ENCODE measurements around the gene ROMO1. TPM values are rescaled to one million over a fixed set of nuclear protein-coding genes. Genes with fewer than 3 reads are reported as not detected.

The ROMO1 gene
- total and polyA plus RNA-seq, 2 experiments from 2014 or later, result 152 to 881 TPM

DNA sequence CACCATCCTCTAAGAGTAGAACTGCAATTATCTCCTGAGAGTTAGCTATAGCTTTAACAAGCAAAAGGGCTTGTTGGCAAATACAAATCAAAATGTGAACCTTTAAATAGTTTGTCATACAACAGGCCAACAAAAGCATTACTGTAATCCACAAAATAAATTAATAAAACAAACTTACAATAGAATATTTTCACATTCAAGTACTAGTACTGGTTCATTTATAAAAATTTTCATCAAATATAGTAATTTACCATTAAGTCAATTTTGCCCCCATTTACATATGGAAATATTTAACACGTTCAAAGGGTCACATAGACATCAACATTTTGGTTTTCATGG, 33.4 kb downstream of the ROMO1 start:
- Mint-ChIP-seq H3K27ac (no peak overlapping the region), H3K27me3 (ENCODE audit: insufficient read depth, low read depth, poor library complexity) (peaks cover 1% of the 10 kb centered on the region), H3K4me3 (no peak overlapping the region), H3K9me3 (no peaks in the 10 kb centered on the region; the same call in 2 of the 3 replicates), H3K4me1 (peaks cover 5% of the 10 kb centered on the region), H3K36me3 (ENCODE audit: low read depth) (peaks cover 98% of the 10 kb centered on the region)
- H3K4me2 ChIP-seq, result no peak overlapping the region
- H3K36me3 ChIP-seq (ENCODE audit: insufficient read depth), result peaks cover 92% of the 10 kb centered on the region
- H3K9me2 ChIP-seq (ENCODE audit: insufficient read depth), result no peaks in the 10 kb centered on the region
- DNase-seq (ENCODE audit: low spot score) (no peak), ATAC-seq (no peak)
- no peak for TF ChIP-seq JUNB (IDR thresholded peaks at IDR 0.05; ENCODE audit: unreplicated experiment)
- no peak for TF ChIP-seq EZH2 (IDR thresholded peaks at IDR 0.05; ENCODE audit: low read depth, unreplicated experiment)
- no peak for TF ChIP-seq ZNF114 (CRISPR knock-in tag; IDR thresholded peaks at IDR 0.05)
- no peak for TF ChIP-seq ZNF331 (CRISPR knock-in tag; IDR thresholded peaks at IDR 0.05; ENCODE audit: low read depth)
- TF ChIP-seq, protein P1, sequence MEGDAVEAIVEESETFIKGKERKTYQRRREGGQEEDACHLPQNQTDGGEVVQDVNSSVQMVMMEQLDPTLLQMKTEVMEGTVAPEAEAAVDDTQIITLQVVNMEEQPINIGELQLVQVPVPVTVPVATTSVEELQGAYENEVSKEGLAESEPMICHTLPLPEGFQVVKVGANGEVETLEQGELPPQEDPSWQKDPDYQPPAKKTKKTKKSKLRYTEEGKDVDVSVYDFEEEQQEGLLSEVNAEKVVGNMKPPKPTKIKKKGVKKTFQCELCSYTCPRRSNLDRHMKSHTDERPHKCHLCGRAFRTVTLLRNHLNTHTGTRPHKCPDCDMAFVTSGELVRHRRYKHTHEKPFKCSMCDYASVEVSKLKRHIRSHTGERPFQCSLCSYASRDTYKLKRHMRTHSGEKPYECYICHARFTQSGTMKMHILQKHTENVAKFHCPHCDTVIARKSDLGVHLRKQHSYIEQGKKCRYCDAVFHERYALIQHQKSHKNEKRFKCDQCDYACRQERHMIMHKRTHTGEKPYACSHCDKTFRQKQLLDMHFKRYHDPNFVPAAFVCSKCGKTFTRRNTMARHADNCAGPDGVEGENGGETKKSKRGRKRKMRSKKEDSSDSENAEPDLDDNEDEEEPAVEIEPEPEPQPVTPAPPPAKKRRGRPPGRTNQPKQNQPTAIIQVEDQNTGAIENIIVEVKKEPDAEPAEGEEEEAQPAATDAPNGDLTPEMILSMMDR (conservative IDR thresholded peaks at IDR 0.05; ENCODE audit: low read depth in 2 of 2), result no peak
- TF ChIP-seq, protein P2, sequence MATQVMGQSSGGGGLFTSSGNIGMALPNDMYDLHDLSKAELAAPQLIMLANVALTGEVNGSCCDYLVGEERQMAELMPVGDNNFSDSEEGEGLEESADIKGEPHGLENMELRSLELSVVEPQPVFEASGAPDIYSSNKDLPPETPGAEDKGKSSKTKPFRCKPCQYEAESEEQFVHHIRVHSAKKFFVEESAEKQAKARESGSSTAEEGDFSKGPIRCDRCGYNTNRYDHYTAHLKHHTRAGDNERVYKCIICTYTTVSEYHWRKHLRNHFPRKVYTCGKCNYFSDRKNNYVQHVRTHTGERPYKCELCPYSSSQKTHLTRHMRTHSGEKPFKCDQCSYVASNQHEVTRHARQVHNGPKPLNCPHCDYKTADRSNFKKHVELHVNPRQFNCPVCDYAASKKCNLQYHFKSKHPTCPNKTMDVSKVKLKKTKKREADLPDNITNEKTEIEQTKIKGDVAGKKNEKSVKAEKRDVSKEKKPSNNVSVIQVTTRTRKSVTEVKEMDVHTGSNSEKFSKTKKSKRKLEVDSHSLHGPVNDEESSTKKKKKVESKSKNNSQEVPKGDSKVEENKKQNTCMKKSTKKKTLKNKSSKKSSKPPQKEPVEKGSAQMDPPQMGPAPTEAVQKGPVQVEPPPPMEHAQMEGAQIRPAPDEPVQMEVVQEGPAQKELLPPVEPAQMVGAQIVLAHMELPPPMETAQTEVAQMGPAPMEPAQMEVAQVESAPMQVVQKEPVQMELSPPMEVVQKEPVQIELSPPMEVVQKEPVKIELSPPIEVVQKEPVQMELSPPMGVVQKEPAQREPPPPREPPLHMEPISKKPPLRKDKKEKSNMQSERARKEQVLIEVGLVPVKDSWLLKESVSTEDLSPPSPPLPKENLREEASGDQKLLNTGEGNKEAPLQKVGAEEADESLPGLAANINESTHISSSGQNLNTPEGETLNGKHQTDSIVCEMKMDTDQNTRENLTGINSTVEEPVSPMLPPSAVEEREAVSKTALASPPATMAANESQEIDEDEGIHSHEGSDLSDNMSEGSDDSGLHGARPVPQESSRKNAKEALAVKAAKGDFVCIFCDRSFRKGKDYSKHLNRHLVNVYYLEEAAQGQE (IDR thresholded peaks at IDR 0.05; ENCODE audit: unreplicated experiment), result no peak
- TF ChIP-seq, protein P3, sequence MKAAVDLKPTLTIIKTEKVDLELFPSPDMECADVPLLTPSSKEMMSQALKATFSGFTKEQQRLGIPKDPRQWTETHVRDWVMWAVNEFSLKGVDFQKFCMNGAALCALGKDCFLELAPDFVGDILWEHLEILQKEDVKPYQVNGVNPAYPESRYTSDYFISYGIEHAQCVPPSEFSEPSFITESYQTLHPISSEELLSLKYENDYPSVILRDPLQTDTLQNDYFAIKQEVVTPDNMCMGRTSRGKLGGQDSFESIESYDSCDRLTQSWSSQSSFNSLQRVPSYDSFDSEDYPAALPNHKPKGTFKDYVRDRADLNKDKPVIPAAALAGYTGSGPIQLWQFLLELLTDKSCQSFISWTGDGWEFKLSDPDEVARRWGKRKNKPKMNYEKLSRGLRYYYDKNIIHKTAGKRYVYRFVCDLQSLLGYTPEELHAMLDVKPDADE (IDR thresholded peaks at IDR 0.05), result no peak
- TF ChIP-seq, protein P4, sequence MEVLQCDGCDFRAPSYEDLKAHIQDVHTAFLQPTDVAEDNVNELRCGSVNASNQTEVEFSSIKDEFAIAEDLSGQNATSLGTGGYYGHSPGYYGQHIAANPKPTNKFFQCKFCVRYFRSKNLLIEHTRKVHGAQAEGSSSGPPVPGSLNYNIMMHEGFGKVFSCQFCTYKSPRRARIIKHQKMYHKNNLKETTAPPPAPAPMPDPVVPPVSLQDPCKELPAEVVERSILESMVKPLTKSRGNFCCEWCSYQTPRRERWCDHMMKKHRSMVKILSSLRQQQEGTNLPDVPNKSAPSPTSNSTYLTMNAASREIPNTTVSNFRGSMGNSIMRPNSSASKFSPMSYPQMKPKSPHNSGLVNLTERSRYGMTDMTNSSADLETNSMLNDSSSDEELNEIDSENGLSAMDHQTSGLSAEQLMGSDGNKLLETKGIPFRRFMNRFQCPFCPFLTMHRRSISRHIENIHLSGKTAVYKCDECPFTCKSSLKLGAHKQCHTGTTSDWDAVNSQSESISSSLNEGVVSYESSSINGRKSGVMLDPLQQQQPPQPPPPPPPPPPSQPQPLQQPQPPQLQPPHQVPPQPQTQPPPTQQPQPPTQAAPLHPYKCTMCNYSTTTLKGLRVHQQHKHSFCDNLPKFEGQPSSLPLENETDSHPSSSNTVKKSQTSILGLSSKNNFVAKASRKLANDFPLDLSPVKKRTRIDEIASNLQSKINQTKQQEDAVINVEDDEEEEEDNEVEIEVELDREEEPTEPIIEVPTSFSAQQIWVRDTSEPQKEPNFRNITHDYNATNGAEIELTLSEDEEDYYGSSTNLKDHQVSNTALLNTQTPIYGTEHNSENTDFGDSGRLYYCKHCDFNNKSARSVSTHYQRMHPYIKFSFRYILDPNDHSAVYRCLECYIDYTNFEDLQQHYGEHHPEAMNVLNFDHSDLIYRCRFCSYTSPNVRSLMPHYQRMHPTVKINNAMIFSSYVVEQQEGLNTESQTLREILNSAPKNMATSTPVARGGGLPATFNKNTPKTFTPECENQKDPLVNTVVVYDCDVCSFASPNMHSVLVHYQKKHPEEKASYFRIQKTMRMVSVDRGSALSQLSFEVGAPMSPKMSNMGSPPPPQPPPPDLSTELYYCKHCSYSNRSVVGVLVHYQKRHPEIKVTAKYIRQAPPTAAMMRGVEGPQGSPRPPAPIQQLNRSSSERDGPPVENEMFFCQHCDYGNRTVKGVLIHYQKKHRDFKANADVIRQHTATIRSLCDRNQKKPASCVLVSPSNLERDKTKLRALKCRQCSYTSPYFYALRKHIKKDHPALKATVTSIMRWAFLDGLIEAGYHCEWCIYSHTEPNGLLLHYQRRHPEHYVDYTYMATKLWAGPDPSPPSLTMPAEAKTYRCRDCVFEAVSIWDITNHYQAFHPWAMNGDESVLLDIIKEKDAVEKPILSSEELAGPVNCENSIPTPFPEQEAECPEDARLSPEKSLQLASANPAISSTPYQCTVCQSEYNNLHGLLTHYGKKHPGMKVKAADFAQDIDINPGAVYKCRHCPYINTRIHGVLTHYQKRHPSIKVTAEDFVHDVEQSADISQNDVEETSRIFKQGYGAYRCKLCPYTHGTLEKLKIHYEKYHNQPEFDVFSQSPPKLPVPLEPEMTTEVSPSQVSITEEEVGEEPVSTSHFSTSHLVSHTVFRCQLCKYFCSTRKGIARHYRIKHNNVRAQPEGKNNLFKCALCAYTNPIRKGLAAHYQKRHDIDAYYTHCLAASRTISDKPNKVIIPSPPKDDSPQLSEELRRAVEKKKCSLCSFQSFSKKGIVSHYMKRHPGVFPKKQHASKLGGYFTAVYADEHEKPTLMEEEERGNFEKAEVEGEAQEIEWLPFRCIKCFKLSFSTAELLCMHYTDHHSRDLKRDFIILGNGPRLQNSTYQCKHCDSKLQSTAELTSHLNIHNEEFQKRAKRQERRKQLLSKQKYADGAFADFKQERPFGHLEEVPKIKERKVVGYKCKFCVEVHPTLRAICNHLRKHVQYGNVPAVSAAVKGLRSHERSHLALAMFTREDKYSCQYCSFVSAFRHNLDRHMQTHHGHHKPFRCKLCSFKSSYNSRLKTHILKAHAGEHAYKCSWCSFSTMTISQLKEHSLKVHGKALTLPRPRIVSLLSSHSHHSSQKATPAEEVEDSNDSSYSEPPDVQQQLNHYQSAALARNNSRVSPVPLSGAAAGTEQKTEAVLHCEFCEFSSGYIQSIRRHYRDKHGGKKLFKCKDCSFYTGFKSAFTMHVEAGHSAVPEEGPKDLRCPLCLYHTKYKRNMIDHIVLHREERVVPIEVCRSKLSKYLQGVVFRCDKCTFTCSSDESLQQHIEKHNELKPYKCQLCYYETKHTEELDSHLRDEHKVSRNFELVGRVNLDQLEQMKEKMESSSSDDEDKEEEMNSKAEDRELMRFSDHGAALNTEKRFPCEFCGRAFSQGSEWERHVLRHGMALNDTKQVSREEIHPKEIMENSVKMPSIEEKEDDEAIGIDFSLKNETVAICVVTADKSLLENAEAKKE (CRISPR knock-in tag; IDR thresholded peaks at IDR 0.05), result no peak
- TF ChIP-seq POLR2AphosphoS5 (IDR thresholded peaks at IDR 0.05; ENCODE audit: low read depth), result no peak
- TF ChIP-seq STAT1 (IDR thresholded peaks at IDR 0.05; ENCODE audit: unreplicated experiment), result no peak
- no peak overlapping the region for H2AFZ ChIP-seq
- no peak overlapping the region for H3K4me3 ChIP-seq
- no peaks in the 10 kb centered on the region for H3K4me1 ChIP-seq (ENCODE audit: insufficient read depth)
- peaks cover 7% of the 10 kb centered on the region for H3F3A ChIP-seq (replicated peaks; ENCODE audit: low read depth)
- peaks cover 100% of the 10 kb centered on the region for H3K79me2 ChIP-seq (replicated peaks; ENCODE audit: insufficient read depth)
- no peaks in the 10 kb centered on the region for H3K27me3 ChIP-seq (ENCODE audit: insufficient read depth)
- H4K20me1 ChIP-seq (replicated peaks; ENCODE audit: insufficient read depth), result peaks cover 74% of the 10 kb centered on the region
- no peak overlapping the region for H3K27ac ChIP-seq (ENCODE audit: low read depth)

Data from GM23338 (cell line).